ENCODE results near the gene ELK3. TPM values are rescaled to one million over a fixed set of nuclear protein-coding genes. Genes with fewer than 3 reads are reported as not detected.

Gene ELK3
- total RNA-seq, 2 experiments from 2014 or later, result 7.7 TPM

DNA sequence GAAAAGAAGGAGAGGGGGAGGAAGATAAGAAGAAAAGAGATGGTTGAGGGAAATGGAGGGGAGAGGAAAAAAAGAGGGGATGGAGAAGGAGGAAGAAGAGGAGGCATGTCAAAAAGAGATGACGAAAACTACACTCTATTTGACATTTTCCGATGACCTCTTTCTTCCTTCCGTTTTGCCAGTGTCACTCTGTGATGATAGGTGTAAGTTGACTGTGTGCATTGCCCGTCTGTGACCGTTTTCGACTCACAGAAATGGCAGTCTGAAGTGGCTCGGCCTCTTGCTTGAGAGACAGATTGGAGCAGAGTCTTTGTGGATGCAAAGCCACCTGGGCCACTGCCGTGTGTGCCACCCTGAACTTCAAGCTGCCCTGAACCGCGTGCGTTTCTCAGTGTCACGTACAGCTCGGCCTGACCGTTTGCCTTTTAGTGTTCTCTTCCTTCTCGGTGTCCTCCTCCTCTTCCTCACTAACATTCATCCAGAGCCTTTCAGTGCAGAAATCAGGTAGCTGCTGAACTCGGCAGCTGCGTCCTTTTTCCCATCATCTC is 32.7 kb downstream of the ELK3 start:
- intact Hi-C loops (cut with micrococcal nuclease), result no loop called here
- Mint-ChIP-seq H3K36me3 (ENCODE audit: low read depth) (peaks cover 37% of the 10 kb centered on the region), H3K4me1 (ENCODE audit: low read depth) (peaks cover 28% of the 10 kb centered on the region), H3K27me3 (no peaks in the 10 kb centered on the region), H3K27ac (peak overlapping the region; percentile 10), H3K9me3 (no peaks in the 10 kb centered on the region), H3K4me3 (no peak overlapping the region)
- ChIA-PET POLR2A (interaction anchor here (1.4 kb wide), 1 partner anchor 87 kb away, joined by 3 read pairs; no protein-coding TSS in a partner anchor), CTCF (interaction anchor here (0.8 to 1.9 kb wide), 2 partner anchors 12 to 174 kb away, joined by 3 to 6 read pairs; partner anchors contain the start of gene CDK17)
- TF ChIP-seq, protein P1, sequence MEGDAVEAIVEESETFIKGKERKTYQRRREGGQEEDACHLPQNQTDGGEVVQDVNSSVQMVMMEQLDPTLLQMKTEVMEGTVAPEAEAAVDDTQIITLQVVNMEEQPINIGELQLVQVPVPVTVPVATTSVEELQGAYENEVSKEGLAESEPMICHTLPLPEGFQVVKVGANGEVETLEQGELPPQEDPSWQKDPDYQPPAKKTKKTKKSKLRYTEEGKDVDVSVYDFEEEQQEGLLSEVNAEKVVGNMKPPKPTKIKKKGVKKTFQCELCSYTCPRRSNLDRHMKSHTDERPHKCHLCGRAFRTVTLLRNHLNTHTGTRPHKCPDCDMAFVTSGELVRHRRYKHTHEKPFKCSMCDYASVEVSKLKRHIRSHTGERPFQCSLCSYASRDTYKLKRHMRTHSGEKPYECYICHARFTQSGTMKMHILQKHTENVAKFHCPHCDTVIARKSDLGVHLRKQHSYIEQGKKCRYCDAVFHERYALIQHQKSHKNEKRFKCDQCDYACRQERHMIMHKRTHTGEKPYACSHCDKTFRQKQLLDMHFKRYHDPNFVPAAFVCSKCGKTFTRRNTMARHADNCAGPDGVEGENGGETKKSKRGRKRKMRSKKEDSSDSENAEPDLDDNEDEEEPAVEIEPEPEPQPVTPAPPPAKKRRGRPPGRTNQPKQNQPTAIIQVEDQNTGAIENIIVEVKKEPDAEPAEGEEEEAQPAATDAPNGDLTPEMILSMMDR (IDR thresholded peaks at IDR 0.05), result no peak
- ATAC-seq (no peak), DNase-seq (no peak)

DNA sequence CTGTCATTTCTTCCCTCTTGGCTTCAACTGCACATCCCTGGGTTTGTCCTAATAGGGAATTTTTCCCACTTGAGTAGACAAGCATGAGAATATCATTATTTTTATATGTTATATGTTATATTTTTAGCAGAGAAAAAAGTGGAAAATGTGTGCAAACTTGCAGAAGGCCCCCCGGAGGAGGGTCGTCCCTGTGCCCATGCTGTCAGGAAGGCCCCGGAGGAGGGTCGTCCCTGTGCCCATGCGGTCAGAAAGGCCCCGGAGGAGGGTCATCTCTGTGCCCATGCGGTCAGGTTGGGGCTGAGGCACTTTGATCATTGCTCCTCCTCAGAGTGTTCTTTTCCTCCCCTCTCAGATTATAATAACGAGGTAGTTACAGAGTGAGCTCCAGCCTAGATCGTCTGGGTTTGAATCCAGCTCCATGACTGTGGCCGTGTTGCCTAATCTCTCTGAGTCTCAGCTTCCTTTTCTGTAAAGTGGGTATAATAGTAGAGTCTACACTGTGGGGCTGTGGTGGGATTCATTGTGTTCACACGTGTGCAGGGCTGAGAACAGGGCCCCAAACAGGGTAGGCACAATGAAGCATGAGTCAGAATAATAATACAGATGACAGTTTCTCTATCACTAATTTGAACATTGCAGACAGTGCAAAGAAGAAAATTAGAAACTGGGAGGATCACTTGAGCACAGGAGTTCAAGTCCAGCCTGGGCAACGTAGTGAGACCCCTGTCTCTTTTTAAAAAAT is 33.4 kb downstream of the ELK3 start:
- ATAC-seq (peak; percentile 64), DNase-seq (no peak)
- intact Hi-C loops (cut with micrococcal nuclease), result no loop called here
- Mint-ChIP-seq H3K27me3 (no peaks in the 10 kb centered on the region), H3K9me3 (no peaks in the 10 kb centered on the region), H3K4me1 (ENCODE audit: low read depth) (peaks cover 28% of the 10 kb centered on the region), H3K4me3 (no peak overlapping the region), H3K27ac (peak overlapping the region; percentile 5), H3K36me3 (ENCODE audit: low read depth) (peaks cover 33% of the 10 kb centered on the region)
- TF ChIP-seq, protein P1 (IDR thresholded peaks at IDR 0.05), result no peak
- ChIA-PET CTCF (interaction anchor here (0.8 to 1.9 kb wide), 2 partner anchors 12 to 173 kb away, joined by 3 to 6 read pairs; partner anchors contain the start of gene CDK17), POLR2A (interaction anchor here (1.4 kb wide), 1 partner anchor 87 kb away, joined by 3 read pairs; no protein-coding TSS in a partner anchor)

DNA sequence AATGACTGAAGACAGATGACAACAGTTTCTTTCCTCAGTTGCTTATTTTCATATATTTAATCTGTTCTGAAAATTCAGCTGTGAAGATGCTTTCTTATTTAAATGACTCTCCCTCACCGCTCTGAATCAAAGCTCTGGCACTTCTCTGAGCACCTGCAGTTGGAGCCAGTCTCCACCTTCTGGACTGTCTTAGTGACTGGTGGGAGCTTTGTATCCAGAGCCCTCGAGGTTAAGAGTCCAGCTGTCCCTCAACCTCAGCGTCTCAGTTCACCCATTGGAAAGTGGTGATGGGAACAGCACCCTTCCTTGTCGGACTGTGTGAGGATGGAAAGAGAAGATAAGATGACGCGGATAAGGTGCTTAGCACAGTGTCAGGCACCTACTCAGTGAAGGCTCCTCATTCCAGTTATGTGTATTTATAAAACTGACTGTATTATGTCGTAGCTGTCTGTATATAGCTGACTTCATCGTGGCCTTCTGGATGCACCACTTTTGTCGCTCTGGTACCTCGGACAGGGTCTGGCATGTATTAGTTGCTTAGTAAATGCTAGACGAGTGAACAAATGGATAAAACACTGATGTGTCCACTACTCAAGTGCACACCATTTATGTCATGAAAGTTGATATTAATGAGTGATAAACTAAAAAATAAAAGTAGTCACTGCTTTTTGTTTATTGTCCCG is 34.5 kb downstream of the ELK3 start:
- Mint-ChIP-seq H3K4me1 (ENCODE audit: low read depth) (peaks cover 19% of the 10 kb centered on the region), H3K36me3 (ENCODE audit: low read depth) (peaks cover 24% of the 10 kb centered on the region), H3K27me3 (no peaks in the 10 kb centered on the region), H3K4me3 (no peak overlapping the region), H3K27ac (no peak overlapping the region), H3K9me3 (no peaks in the 10 kb centered on the region)
- DNase-seq (no peak), ATAC-seq (no peak)
- TF ChIP-seq, protein P1 (IDR thresholded peaks at IDR 0.05), result no peak
- ChIA-PET POLR2A (no interaction called here), CTCF (interaction anchor here (1.9 kb wide), 1 partner anchor 14 kb away, joined by 6 read pairs; no protein-coding TSS in a partner anchor)
- intact Hi-C loops (cut with micrococcal nuclease), result no loop called here

DNA sequence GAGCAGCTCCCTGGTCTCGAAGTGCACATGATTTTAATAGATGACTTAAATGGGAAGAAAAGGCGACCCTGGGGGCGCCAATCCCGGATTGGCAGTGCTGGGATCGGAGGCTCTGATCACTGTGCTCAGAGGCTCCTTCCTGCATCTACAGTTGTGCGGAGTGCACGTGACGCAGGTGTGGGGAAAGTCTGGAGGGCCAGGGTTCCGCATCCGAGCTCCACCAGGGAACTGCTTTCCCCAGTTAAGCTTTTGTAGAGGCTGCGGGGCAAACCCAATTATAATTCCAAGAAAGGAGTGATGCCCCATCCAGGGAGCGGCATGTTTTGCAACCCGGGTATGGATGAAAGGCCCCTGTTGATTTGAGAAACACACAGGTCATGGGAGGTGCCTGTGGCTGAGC is 36.5 kb downstream of the ELK3 start:
- Mint-ChIP-seq H3K9me3 (no peaks in the 10 kb centered on the region), H3K4me1 (ENCODE audit: low read depth) (peaks cover 17% of the 10 kb centered on the region), H3K27ac (no peak overlapping the region), H3K36me3 (ENCODE audit: low read depth) (peaks cover 19% of the 10 kb centered on the region), H3K4me3 (no peak overlapping the region), H3K27me3 (no peaks in the 10 kb centered on the region)
- TF ChIP-seq, protein P1 (IDR thresholded peaks at IDR 0.05), result no peak
- DNase-seq, result no peak
- no peak for ATAC-seq
- POLR2A ChIA-PET, result no interaction called here
- intact Hi-C loops (cut with micrococcal nuclease), result no loop called here
- CTCF ChIA-PET, result interaction anchor here (1.0 kb wide), 1 partner anchor 15 kb away, joined by 3 read pairs; no protein-coding TSS in a partner anchor

Measured in activated CD8-positive, alpha-beta T cell treated with anti-CD3 and anti-CD28 coated beads for 36 hours (primary cell).